HG03175 (cell line): ENCODE data around the gene MAG.

Source experiments
- ATAC-seq: cut with Tn5 transposase; IDR thresholded peaks from one replicate; pipeline ENCODE4 v1.9.1; 2021; ENCODE audit warnings: mild to moderate bottlenecking, moderate library complexity; ENCODE audit not compliant: unreplicated experiment

Gene MAG

GRCh38 chr19:35297515-35297848 is 5.5 kb downstream of the MAG start:
- no peak for ATAC-seq

GRCh38 chr19:35297922-35298321 is 6.0 kb downstream of the MAG start:
- ATAC-seq = no peak

DNA sequence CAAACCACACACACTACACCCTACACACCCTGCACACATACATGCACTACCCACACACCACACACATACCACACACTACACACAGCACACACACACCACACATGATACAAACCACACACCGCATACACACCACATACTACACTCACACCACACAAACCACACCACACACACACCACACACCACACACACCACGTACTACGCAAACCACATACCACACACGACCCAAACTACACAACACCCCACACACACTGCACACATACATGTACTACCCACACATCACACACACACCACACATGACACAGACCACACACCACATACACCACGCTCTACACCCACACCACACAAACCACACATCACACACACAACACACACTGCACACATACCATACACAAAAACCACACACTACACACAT is 6.6 kb downstream of the MAG start:
- no peak for ATAC-seq

- ATAC-seq = no peak
Measured at GRCh38 chr19:35299523-35300338, 7.8 kb downstream of the MAG start.

GRCh38 chr19:35300339-35300649 is 8.3 kb downstream of the MAG start:
- ATAC-seq = no peak

DNA sequence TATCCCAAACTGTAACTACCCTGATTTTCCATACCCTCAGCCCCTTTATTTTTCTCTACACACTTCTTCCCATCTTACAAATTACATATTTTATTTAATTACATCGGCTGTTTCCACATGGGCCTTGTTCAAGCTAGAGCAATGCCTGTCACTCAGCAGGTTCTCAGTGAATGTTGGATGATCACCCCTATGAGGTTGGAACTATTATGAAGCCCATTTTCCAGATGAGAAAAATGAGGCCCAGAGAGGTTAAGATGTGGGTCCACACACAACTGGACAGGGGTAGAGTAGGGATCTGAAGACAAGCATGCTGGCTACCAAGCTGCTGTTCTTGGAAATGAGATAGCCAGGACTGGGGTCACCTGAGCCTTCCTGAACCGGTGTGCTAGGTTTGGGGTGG is 10.0 kb downstream of the MAG start:
- no peak for ATAC-seq

DNA sequence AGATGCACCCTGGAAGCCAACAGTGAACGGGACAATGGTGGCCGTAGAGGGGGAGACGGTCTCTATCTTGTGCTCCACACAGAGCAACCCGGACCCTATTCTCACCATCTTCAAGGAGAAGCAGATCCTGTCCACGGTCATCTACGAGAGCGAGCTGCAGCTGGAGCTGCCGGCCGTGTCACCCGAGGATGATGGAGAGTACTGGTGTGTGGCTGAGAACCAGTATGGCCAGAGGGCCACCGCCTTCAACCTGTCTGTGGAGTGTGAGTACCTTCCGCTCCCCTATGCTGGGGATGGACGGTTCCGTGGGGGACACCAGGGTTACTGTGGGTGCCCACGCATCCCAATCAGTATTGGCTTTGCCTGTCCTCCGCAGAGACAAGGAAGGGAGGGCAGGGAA is 10.5 kb downstream of the MAG start:
- no peak for ATAC-seq

DNA sequence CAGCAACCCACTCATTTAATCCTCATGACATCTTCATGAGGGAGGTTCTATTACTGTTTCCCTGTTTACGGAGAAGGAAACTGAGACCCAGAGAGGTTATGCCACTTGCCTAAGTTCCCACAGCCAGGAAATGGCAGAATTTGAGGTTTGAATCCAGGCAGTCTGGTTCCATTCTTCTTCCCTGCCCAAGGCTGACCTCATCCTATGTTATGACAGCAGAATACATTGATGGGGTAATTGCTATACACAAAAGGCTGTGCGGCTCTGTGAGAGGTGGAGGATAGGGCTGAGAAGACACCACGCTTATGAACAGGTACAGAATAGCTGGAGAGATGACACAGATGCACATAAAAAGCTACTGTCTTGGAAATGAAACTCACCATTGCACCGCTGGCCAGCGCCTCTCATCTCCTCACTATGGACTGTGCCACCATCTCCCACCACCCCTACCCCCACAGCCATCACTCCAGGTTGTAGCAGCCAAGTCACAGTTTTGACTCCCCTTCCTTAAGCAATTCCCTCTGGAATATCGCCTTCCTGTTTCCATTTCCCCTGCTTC is 11.5 kb downstream of the MAG start:
- ATAC-seq = no peak

DNA sequence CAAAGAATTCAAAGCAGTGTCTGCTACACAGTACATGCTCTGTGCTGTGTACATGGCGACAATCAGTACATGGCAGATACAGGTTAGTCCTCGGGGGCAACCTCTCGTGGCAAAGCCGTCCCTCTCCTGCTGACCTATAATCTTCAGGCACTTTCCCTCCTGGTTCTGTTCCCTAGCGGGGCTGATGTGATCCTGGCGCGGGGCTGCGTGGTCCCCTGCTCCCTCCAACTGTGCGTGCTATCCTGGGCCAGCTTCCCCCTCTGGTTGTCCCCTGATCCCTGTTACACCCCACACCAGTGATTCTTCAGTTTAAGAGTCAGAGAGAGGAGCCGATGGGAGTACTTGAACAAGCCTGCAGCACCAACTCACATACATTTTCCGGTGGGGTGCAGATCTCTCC is 12.1 kb downstream of the MAG start:
- ATAC-seq = no peak

DNA sequence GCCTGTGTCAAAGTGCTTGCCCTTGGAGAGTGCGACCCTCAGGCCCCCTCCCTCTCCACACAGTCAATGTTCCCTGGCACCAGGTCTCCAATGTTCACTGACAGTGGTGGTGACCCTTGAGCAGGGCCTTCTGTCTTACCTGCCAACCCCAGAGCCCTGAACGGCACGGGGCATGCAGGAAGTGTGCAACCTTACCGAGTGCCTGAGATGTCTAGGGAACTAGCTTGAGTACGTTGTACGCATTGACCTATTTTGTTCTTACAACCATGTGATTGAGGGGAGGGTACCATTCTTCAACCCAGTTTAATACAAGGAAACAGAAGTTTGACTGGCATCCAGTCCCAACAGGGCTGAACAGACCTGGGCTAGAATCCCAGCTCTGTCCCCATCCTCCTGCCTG is 13.2 kb downstream of the MAG start:
- ATAC-seq = no peak

- no peak for ATAC-seq
Measured at GRCh38 chr19:35306473-35307246, 14.7 kb downstream of the MAG start.

GRCh38 chr19:35307931-35308330 is 16.0 kb downstream of the MAG start:
- no peak for ATAC-seq

GRCh38 chr19:35308910-35309309 is 16.9 kb downstream of the MAG start:
- ATAC-seq = no peak

GRCh38 chr19:35309481-35310279 is 17.7 kb downstream of the MAG start:
- ATAC-seq = no peak

GRCh38 chr19:35310331-35310730 is 18.4 kb downstream of the MAG start:
- ATAC-seq = no peak

- no peak for ATAC-seq
Measured at GRCh38 chr19:35310811-35311465, 19.0 kb downstream of the MAG start.

DNA sequence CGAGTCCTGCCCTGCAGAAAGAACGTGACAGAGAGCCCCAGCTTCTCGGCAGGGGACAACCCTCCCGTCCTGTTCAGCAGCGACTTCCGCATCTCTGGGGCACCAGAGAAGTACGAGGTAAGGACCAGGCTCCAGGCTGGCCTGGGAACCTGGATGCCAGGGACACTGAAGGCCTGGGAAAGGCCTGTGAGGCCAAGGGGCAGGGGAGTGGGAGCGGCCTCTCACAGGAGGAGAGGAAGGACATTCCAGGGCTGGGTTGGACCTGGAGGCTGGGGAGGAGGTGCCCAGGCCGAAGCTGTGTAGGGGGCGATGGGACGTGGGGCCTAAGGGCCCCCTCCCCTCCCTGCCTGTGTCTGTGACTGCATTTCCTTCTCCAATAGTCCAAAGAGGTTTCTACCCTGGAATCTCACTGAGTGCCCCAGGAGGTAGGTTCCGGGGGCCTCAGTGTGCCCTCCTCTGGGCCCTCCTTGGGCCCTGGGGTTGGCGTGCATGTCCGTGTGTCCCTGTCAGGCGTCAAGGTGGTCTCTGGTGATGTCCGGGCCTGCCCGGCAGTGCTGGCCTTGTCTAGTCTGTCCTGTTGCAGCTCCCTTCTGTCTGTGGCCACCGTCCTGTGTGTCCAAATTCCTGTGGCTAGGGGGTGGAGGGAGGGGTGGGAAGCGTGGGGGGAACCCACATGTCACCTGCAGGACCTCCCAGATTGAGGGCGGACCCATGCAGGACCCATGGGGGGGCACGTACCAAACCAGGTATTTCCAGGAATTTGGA is 20.1 kb downstream of the MAG start:
- ATAC-seq = no peak

DNA sequence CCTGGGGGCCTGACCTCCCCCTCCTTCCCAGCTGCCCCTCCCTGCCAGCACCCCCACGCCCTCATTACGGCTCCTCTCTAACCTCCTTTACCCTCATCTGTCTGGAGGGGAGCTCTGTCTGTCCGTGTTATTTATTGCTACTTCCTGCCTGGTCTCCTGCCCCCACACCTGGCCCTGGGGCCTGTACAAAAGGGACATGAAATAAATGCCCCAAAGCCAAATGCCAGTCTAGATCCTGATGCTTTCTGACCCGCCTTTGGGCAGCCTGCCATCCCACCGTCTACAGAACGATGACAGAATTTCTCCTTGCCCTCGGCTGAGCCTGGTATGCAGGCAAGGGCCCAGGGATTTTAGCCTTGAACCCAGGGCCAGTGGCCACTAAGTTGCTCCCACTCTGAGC is 21.6 kb downstream of the MAG start:
- no peak for ATAC-seq

DNA sequence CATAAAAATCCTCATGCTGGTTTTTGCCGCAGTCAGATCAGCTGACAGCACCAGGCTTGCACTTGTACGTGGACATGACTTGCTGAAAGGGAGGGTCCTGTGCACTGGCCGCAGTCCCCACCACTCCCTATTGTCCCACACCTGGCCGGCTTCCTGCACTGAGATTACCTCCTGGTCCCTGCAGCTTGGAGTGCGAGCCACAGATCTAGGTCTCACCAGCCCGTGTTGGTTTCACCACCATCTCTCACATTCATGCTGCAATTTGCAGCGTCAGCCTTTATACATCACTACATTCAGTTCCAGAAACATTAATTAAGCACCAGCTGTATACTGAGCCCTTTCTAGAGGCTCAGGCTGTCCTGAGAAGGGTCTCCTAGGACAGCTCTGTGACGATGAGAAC is 22.1 kb downstream of the MAG start:
- ATAC-seq = no peak

DNA sequence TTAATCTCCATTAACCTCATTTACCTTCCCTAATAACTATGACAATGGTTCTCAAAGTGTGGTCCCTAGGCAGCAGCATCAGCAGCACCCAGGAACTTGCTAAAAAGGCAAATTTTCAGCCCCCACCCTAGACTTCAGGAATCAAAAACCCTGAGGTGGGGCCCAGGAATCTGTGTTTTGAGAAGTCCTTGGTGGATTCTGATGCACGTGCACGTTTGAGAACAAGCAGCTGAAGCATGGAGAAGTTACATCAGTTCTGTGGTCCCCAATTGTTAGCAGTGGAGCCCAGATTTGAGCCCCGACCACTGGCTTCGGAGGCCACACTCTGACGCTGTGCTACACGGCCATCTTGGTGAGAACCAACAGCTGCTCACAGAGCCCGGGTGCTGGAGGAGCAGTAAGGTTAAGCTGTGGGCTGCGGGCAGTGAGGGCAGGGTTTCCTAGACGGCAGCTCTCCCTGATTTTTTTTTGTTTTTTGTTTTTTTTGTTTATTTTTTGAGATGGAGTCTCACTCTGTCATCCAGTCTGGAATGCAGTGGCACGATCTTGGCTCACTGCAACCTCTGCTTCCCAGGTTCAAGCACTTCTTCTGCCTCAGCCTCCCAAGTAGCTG is 23.0 kb downstream of the MAG start:
- ATAC-seq = no peak
